Loucy (cell line): Measurements from ENCODE around the gene ZMYND8.

Experiments
- H2AFZ ChIP-seq: fragments of 200-600 bp; sonication (generic); 2 replicates; pipeline ENCODE4 v1.6.0; 2016; ENCODE audit warnings: antibody characterized with exemption, mild to moderate bottlenecking, low read length, moderate library complexity
- H3F3A ChIP-seq: fragments of 200-600 bp; 2 replicates; pipeline ENCODE4 v1.6.0; 2016; ENCODE audit warnings: antibody characterized with exemption, low read depth, mild to moderate bottlenecking
- H3K27me3 ChIP-seq: fragments of 200-600 bp; sonication (generic); 2 replicates; pipeline ENCODE4 v1.6.1; 2014; ENCODE audit warnings: low read length, mild to moderate bottlenecking; ENCODE audit not compliant: insufficient read depth, poor library complexity, severe bottlenecking
- H3K36me3 ChIP-seq: fragments of 200-600 bp; sonication (generic); 2 replicates; pipeline ENCODE4 v1.6.1; 2016; ENCODE audit warnings: low read length; ENCODE audit not compliant: insufficient read depth
- H3K4me1 ChIP-seq: fragments of 200-600 bp; sonication (generic); 2 replicates; pipeline ENCODE4 v1.5.1; 2014; ENCODE audit warnings: low read length, mild to moderate bottlenecking; ENCODE audit not compliant: insufficient read depth, poor library complexity, severe bottlenecking
- H3K4me2 ChIP-seq: fragments of 200-600 bp; sonication (generic); 2 replicates; pipeline ENCODE4 v1.6.0; 2014; ENCODE audit warnings: antibody characterized with exemption, low read length, low read depth, mild to moderate bottlenecking; ENCODE audit not compliant: poor library complexity, severe bottlenecking
- H3K4me3 ChIP-seq: fragments of 200-600 bp; sonication (generic); 2 replicates; pipeline ENCODE4 v1.5.1; 2014; ENCODE audit warnings: low read length, mild to moderate bottlenecking, mixed read lengths; ENCODE audit not compliant: poor library complexity, severe bottlenecking
- H3K79me2 ChIP-seq: fragments of 200-600 bp; sonication (generic); 2 replicates; pipeline ENCODE4 v1.6.1; 2014; ENCODE audit warnings: low read length; ENCODE audit not compliant: insufficient read depth
- H3K9ac ChIP-seq: fragments of 200-600 bp; sonication (generic); 2 replicates; pipeline ENCODE4 v1.6.0; 2014; ENCODE audit warnings: mild to moderate bottlenecking, low read depth, low read length, moderate library complexity; ENCODE audit not compliant: poor library complexity, severe bottlenecking
- H3K9me2 ChIP-seq: fragments of 200-600 bp; sonication (generic); replicated peaks from 2 replicates; pipeline ENCODE4 v1.6.1; 2016; ENCODE audit warnings: low read depth, low read length, mixed read lengths
- H3K9me3 ChIP-seq: fragments of 200-600 bp; sonication (generic); 2 replicates; pipeline ENCODE4 v1.6.1; 2014; ENCODE audit warnings: mild to moderate bottlenecking, antibody characterized with exemption, low read length, low read depth; ENCODE audit not compliant: insufficient read depth
- H4K20me1 ChIP-seq: fragments of 200-600 bp; sonication (generic); 2 replicates; pipeline ENCODE4 v1.6.0; 2014; ENCODE audit warnings: antibody characterized with exemption, low read length, mild to moderate bottlenecking; ENCODE audit not compliant: insufficient read depth, poor library complexity, severe bottlenecking
- CTCF ChIP-seq: fragments of 200-600 bp; sonication (generic); conservative IDR thresholded peaks from 2 replicates; pipeline ENCODE4 v1.5.1; 2014; ENCODE audit warnings: mild to moderate bottlenecking, antibody characterized with exemption, low read length
- EZH2phosphoT487 ChIP-seq: fragments of 200-600 bp; IDR thresholded peaks from 2 replicates; pipeline ENCODE4 v1.6.1; 2018; ENCODE audit warnings: antibody characterized with exemption, mild to moderate bottlenecking, moderate library complexity, borderline replicate concordance

ZMYND8 gene

GRCh38 chr20:47276251-47276650 lies 80.2 kb downstream of the ZMYND8 start:
- Histone ChIP-seq H3K36me3 (peaks cover 93% of the 10 kb centered on the region), H3F3A (peaks cover 2% of the 10 kb centered on the region; the same call in 1 of the 2 replicates), H3K79me2 (peaks cover 23% of the 10 kb centered on the region; the same call in 1 of the 2 replicates), H4K20me1 (peaks cover 42% of the 10 kb centered on the region), H3K4me3 (no peak overlapping the region), H3K27me3 (no peaks in the 10 kb centered on the region), H3K4me1 (no peaks in the 10 kb centered on the region), H2AFZ (no peak overlapping the region), H3K9ac (no peak overlapping the region), H3K9me3 (no peaks in the 10 kb centered on the region), H3K4me2 (no peak overlapping the region), H3K9me2 (no peaks in the 10 kb centered on the region)
- no peak for TF ChIP-seq CTCF
- no peak for TF ChIP-seq EZH2phosphoT487

- peaks cover 2% of the 10 kb centered on the region; the same call in 1 of the 2 replicates for H3F3A ChIP-seq
- H3K36me3 ChIP-seq: peaks cover 90% of the 10 kb centered on the region
- H3K9me2 ChIP-seq: no peaks in the 10 kb centered on the region
- H3K4me1 ChIP-seq: no peaks in the 10 kb centered on the region
- H3K4me2 ChIP-seq: no peak overlapping the region
- TF ChIP-seq EZH2phosphoT487 (no peak), CTCF (no peak)
- no peaks in the 10 kb centered on the region for H3K27me3 ChIP-seq
- no peaks in the 10 kb centered on the region for H3K9me3 ChIP-seq
- no peak overlapping the region for H3K4me3 ChIP-seq
- H3K79me2 ChIP-seq: peaks cover 27% of the 10 kb centered on the region; the same call in 1 of the 2 replicates
- H4K20me1 ChIP-seq: peaks cover 46% of the 10 kb centered on the region
- H2AFZ ChIP-seq: no peak overlapping the region
- H3K9ac ChIP-seq: no peak overlapping the region
These were observed 81.0 kb downstream of the ZMYND8 start for GRCh38 chr20:47275548-47275947.

- H4K20me1 ChIP-seq: peaks cover 46% of the 10 kb centered on the region
- H3F3A ChIP-seq: peaks cover 2% of the 10 kb centered on the region; the same call in 1 of the 2 replicates
- H3K27me3 ChIP-seq: no peaks in the 10 kb centered on the region
- H3K9me2 ChIP-seq: no peaks in the 10 kb centered on the region
- H3K4me1 ChIP-seq: no peaks in the 10 kb centered on the region
- no peak overlapping the region for H3K9ac ChIP-seq
- peaks cover 86% of the 10 kb centered on the region for H3K36me3 ChIP-seq
- H2AFZ ChIP-seq: no peak overlapping the region
- H3K4me3 ChIP-seq: no peak overlapping the region
- H3K79me2 ChIP-seq: peaks cover 33% of the 10 kb centered on the region
- no peak for TF ChIP-seq CTCF
- TF ChIP-seq EZH2phosphoT487: no peak
- no peaks in the 10 kb centered on the region for H3K9me3 ChIP-seq
- H3K4me2 ChIP-seq: no peak overlapping the region
These were observed 81.9 kb downstream of the ZMYND8 start for GRCh38 chr20:47274401-47275108.
